ENCODE results near the gene GCH1. TPM values are rescaled to one million over a fixed set of nuclear protein-coding genes. Genes with fewer than 3 reads are reported as not detected.

GCH1 gene
- total and polyA plus RNA-seq, 7 experiments from 2014 or later, result 21.4 to 64.1 (median 23.2) TPM

DNA sequence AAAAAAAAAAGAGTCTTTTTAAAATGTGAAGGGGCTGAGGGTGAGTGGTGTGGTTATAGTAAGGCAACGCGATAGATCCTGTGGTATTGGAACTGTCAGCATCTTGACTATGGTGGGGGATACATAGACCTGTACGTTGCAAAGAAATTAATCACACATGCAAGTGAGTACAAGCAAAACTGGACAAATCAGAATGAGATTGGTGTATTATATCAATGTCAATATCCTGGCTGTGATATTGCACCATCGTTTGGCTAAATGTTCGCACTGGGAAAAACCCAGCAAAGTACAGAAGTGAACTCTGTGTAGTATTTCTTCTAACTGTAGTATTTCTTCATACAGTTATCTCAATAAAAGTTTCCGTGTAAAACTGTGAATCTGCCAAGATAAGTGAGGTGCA lies 67.9 kb downstream of the GCH1 start:
- DNase-seq, result no peak
- Mint-ChIP-seq H3K27ac (no peak overlapping the region), H3K9me3 (peaks cover 3 to 24% (median 8%) of the 10 kb centered on the region in 11 donors), H3K36me3 (peaks cover 0 to 23% (median 10%) of the 10 kb centered on the region in 5 donors), H3K4me1 (peaks cover 0 to 1% (median 0%) of the 10 kb centered on the region in 7 donors), H3K4me3 (no peak overlapping the region), H3K27me3 (peaks cover 0 to 5% (median 0%) of the 10 kb centered on the region in 5 donors)
- H3K36me3 ChIP-seq (ENCODE audit: control insufficient read depth in 2 of 3, insufficient read depth in 3 of 3, low read length in 3 of 3), result peaks cover 0 to under 1% (median 0%) of the 10 kb centered on the region in 3 experiments
- no peak for ATAC-seq
- intact Hi-C loops (cut with micrococcal nuclease), result no loop called here
- ChIA-PET CTCF (no interaction called here), POLR2A (interaction anchor here (0.6 kb wide), 1 partner anchor 18 kb away, joined by 3 read pairs; no protein-coding TSS in a partner anchor)
- H3K27ac ChIP-seq (ENCODE audit: low read depth, low read length), result no peak overlapping the region
- H3K4me1 ChIP-seq (ENCODE audit: control insufficient read depth in 2 of 2, insufficient read depth in 2 of 2, low read length in 2 of 2), result no peaks in the 10 kb centered on the region
- H3K4me3 ChIP-seq (ENCODE audit: low read length), result no peak overlapping the region
- H3K27me3 ChIP-seq (ENCODE audit: control insufficient read depth in 2 of 2, insufficient read depth in 2 of 2, low read length in 2 of 2), result no peaks in the 10 kb centered on the region
- no peaks in the 10 kb centered on the region for H3K9me3 ChIP-seq (ENCODE audit: control insufficient read depth in 2 of 3, low read length in 3 of 3)

DNA sequence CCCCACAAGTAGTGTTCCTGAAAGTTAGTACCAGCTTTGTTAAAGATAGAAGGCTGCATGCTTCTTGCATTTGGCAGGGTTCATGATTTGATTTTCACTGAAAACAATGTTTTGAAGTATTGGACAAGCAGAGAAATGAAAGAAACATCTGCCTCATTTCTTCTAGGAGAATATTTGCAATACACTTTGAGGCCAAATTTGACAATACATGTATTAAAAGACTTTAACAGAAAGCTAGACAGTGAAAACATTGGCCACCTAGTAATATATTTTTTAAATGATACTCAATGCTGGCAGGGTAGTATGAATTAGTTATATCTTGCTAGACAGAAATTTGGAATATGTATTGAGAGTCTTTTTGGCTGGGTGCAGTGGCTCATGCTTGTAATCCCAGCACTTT lies 68.5 kb downstream of the GCH1 start:
- CTCF ChIA-PET, result no interaction called here
- no peak overlapping the region for H3K27ac ChIP-seq (ENCODE audit: low read depth, low read length)
- no peaks in the 10 kb centered on the region for H3K27me3 ChIP-seq (ENCODE audit: control insufficient read depth in 2 of 2, insufficient read depth in 2 of 2, low read length in 2 of 2)
- DNase-seq (no peak), ATAC-seq (no peak)
- H3K36me3 ChIP-seq (ENCODE audit: control insufficient read depth in 2 of 3, insufficient read depth in 3 of 3, low read length in 3 of 3), result no peaks in the 10 kb centered on the region
- no peaks in the 10 kb centered on the region for H3K9me3 ChIP-seq (ENCODE audit: control insufficient read depth in 2 of 3, low read length in 3 of 3)
- intact Hi-C loops (cut with micrococcal nuclease), result no loop called here
- H3K9me3 Mint-ChIP-seq, result peaks cover 3 to 25% (median 8%) of the 10 kb centered on the region in 11 donors
- POLR2A ChIA-PET, result interaction anchor here (0.6 kb wide), 1 partner anchor 18 kb away, joined by 3 read pairs; no protein-coding TSS in a partner anchor
- no peak overlapping the region for H3K4me3 ChIP-seq (ENCODE audit: low read length)
- H3K27me3 Mint-ChIP-seq, result peaks cover 0 to 5% (median 0%) of the 10 kb centered on the region in 5 donors
- H3K4me1 ChIP-seq (ENCODE audit: control insufficient read depth in 2 of 2, insufficient read depth in 2 of 2, low read length in 2 of 2), result no peaks in the 10 kb centered on the region
- H3K36me3 Mint-ChIP-seq, result peaks cover 0 to 21% (median 5%) of the 10 kb centered on the region in 5 donors
- H3K4me1 Mint-ChIP-seq, result no peaks in the 10 kb centered on the region
- H3K4me3 Mint-ChIP-seq, result no peak overlapping the region
- no peak overlapping the region for H3K27ac Mint-ChIP-seq

DNA sequence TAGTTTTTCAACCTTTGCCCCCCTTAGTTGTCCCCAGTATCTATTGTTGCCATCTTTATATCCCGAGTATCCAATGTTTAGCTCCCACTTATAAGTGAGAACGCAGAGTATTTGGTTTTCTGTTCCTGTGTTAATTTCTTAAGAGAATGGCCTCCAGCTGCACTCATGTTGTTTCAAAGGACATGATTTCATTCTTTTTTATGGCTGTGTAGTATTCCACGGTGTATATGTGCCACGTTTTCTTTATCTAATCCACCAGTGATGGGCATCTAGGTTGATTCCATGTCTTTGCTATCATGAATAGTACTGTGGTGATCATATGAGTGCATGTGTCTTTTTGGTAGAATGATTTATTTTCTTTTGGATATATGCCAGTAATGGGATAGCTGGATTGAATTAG lies 72.0 kb downstream of the GCH1 start:
- Mint-ChIP-seq H3K27ac (no peak overlapping the region), H3K9me3 (peaks cover 8 to 36% (median 15%) of the 10 kb centered on the region in 11 donors), H3K36me3 (peaks cover 3 to 13% (median 9%) of the 10 kb centered on the region in 5 donors), H3K4me1 (no peaks in the 10 kb centered on the region), H3K27me3 (peaks cover 0 to 7% (median 3%) of the 10 kb centered on the region in 5 donors), H3K4me3 (no peak overlapping the region)
- H3K36me3 ChIP-seq (ENCODE audit: control insufficient read depth in 2 of 3, insufficient read depth in 3 of 3, low read length in 3 of 3), result no peaks in the 10 kb centered on the region
- H3K4me3 ChIP-seq (ENCODE audit: low read length), result no peak overlapping the region
- CTCF ChIA-PET, result no interaction called here
- intact Hi-C loops (cut with micrococcal nuclease), result no loop called here
- H3K27me3 ChIP-seq (ENCODE audit: control insufficient read depth in 2 of 2, insufficient read depth in 2 of 2, low read length in 2 of 2), result no peaks in the 10 kb centered on the region
- H3K4me1 ChIP-seq (ENCODE audit: control insufficient read depth in 2 of 2, insufficient read depth in 2 of 2, low read length in 2 of 2), result no peaks in the 10 kb centered on the region
- no peaks in the 10 kb centered on the region for H3K9me3 ChIP-seq (ENCODE audit: control insufficient read depth in 2 of 3, low read length in 3 of 3)
- ATAC-seq, result no peak
- no peak overlapping the region for H3K27ac ChIP-seq (ENCODE audit: low read depth, low read length)
- POLR2A ChIA-PET, result no interaction called here
- no peak for DNase-seq

DNA sequence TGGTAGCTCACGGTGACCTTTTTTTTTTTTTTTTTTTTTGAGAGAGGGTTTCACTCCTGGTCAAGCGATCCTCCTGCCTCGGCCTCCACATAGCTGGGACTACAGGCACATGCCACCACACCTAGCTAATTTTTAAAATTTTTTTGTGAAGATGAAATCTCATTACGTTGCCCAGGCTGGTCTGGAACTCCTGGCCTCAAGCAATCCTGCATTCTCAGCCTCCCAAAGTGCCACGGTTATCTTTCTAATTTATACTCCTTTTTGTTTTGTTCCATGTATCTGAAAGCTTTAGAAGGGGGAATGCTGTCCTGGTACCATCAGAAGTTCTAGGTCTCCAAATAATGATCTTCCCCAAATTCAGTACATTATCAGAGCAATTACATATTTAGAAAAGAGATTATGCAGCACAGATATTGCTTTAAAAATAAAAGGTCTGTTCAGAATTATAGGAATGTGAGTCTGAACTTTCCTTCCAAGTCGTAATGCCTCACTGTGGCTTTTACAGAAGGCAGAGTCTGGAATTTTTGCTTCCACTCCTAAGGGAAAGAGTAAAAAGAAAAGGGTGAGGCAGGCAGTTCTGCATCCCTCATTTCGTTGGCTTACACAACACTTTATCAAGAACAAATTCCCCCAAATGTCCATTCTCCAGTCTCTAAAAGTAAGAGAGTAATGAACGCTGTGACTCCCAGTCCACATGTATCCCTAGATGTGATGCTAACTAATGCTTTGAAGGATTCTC lies 73.0 kb downstream of the GCH1 start:
- Histone ChIP-seq H3K27me3 (ENCODE audit: control insufficient read depth in 2 of 2, insufficient read depth in 2 of 2, low read length in 2 of 2) (no peaks in the 10 kb centered on the region), H3K4me1 (ENCODE audit: control insufficient read depth in 2 of 2, insufficient read depth in 2 of 2, low read length in 2 of 2) (no peaks in the 10 kb centered on the region), H3K9me3 (ENCODE audit: control insufficient read depth in 2 of 3, low read length in 3 of 3) (peaks cover 0 to 7% (median 0%) of the 10 kb centered on the region in 3 experiments), H3K36me3 (ENCODE audit: control insufficient read depth in 2 of 3, insufficient read depth in 3 of 3, low read length in 3 of 3) (no peaks in the 10 kb centered on the region), H3K27ac (ENCODE audit: low read depth, low read length) (no peak overlapping the region), H3K4me3 (ENCODE audit: low read length) (no peak overlapping the region)
- POLR2A ChIA-PET, result no interaction called here
- intact Hi-C loops (cut with micrococcal nuclease), result no loop called here
- CTCF ChIA-PET, result no interaction called here
- no peaks in the 10 kb centered on the region for H3K4me1 Mint-ChIP-seq
- H3K9me3 Mint-ChIP-seq, result peaks cover 12 to 43% (median 20%) of the 10 kb centered on the region in 11 donors
- no peak for DNase-seq
- H3K4me3 Mint-ChIP-seq, result no peak overlapping the region
- no peak overlapping the region for H3K27ac Mint-ChIP-seq
- peaks cover 0 to 7% (median 3%) of the 10 kb centered on the region in 5 donors for H3K27me3 Mint-ChIP-seq
- ATAC-seq, result no peak
- H3K36me3 Mint-ChIP-seq, result peaks cover 0 to 13% (median 4%) of the 10 kb centered on the region in 5 donors

DNA sequence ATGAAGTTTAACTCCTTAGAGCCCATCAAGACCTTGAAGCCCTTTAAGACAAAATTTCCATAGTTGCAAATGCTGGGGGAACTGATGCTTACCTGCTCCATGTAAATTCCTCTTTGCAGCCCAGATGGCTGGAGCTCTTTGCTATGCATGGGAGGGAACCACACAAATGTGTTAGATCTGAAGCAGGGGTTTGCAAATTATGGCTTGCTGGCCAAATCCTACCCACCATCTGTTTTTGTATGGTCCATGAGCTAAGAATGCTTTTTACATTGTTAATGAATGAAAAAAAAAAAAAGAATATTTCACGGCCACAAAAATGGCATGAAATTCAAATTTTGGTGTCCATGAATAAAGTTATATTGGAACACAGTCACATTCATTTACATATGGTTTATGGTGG lies 74.6 kb downstream of the GCH1 start:
- H3K4me3 Mint-ChIP-seq, result no peak overlapping the region
- H3K27ac Mint-ChIP-seq, result no peak overlapping the region
- H3K36me3 Mint-ChIP-seq, result peaks cover 0 to 21% (median 9%) of the 10 kb centered on the region in 5 donors
- peaks cover 0 to 19% (median 0%) of the 10 kb centered on the region in 3 experiments for H3K9me3 ChIP-seq (ENCODE audit: control insufficient read depth in 2 of 3, low read length in 3 of 3)
- H3K9me3 Mint-ChIP-seq, result peaks cover 17 to 56% (median 28%) of the 10 kb centered on the region in 11 donors
- CTCF ChIA-PET, result no interaction called here
- intact Hi-C loops (cut with micrococcal nuclease), result no loop called here
- H3K27ac ChIP-seq (ENCODE audit: low read depth, low read length), result no peak overlapping the region
- no peaks in the 10 kb centered on the region for H3K27me3 ChIP-seq (ENCODE audit: control insufficient read depth in 2 of 2, insufficient read depth in 2 of 2, low read length in 2 of 2)
- no peaks in the 10 kb centered on the region for H3K4me1 ChIP-seq (ENCODE audit: control insufficient read depth in 2 of 2, insufficient read depth in 2 of 2, low read length in 2 of 2)
- ATAC-seq (no peak), DNase-seq (no peak)
- no peaks in the 10 kb centered on the region for H3K4me1 Mint-ChIP-seq
- peaks cover 0 to 7% (median 5%) of the 10 kb centered on the region in 5 donors for H3K27me3 Mint-ChIP-seq
- H3K36me3 ChIP-seq (ENCODE audit: control insufficient read depth in 2 of 3, insufficient read depth in 3 of 3, low read length in 3 of 3), result no peaks in the 10 kb centered on the region
- POLR2A ChIA-PET, result no interaction called here
- no peak overlapping the region for H3K4me3 ChIP-seq (ENCODE audit: low read length)

DNA sequence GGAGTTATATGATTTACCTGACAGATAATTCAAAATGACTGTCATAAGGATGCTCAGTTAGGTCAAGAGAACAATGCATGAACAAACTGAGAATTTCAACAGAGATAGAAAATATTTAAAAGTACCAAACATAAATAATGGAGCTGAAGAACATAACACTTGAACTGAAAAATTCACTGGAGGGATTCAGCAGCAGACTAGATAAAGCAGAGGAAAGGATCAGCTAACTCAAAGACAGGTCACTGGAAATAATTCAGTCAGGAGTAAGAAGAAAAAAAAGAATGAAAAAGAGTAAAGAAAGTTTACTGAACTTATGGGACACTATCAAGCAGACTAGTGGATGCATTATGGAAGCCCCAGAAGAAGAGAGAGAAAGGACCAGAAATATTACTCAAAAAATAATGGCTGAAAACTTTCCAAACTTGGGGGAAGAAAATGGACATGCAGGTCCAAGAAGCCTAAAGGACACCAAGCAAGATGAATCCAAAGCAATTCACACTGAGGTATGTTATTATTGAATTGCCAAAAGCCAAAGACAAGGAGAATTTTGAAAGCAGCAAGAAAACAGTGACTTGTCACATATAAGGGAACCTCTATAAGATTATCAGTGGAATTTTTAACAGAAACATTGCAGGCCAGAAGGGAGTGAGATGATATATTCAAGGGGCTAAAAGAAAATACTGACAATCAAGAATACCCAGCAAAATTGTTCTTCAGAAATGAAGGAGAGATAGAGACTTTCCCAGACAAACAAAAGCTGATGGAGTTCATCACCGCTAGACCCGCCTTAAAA lies 78.7 kb downstream of the GCH1 start:
- H3K4me1 Mint-ChIP-seq, result no peaks in the 10 kb centered on the region
- H3K27me3 Mint-ChIP-seq, result peaks cover 5 to 27% (median 13%) of the 10 kb centered on the region in 5 donors
- no peak for ATAC-seq
- Histone ChIP-seq H3K36me3 (ENCODE audit: control insufficient read depth in 2 of 3, insufficient read depth in 3 of 3, low read length in 3 of 3) (no peaks in the 10 kb centered on the region), H3K4me3 (ENCODE audit: low read length) (no peak overlapping the region), H3K9me3 (ENCODE audit: control insufficient read depth in 2 of 3, low read length in 3 of 3) (peaks cover 0 to 21% (median 0%) of the 10 kb centered on the region in 3 experiments), H3K27me3 (ENCODE audit: control insufficient read depth in 2 of 2, insufficient read depth in 2 of 2, low read length in 2 of 2) (no peaks in the 10 kb centered on the region), H3K4me1 (ENCODE audit: control insufficient read depth in 2 of 2, insufficient read depth in 2 of 2, low read length in 2 of 2) (no peaks in the 10 kb centered on the region), H3K27ac (ENCODE audit: low read depth, low read length) (no peak overlapping the region)
- POLR2A ChIA-PET, result no interaction called here
- peaks cover 0 to 15% (median 8%) of the 10 kb centered on the region in 5 donors for H3K36me3 Mint-ChIP-seq
- intact Hi-C loops (cut with micrococcal nuclease), result no loop called here
- H3K9me3 Mint-ChIP-seq, result peaks cover 12 to 38% (median 23%) of the 10 kb centered on the region in 11 donors
- DNase-seq, result no peak
- no peak overlapping the region for H3K4me3 Mint-ChIP-seq
- CTCF ChIA-PET, result no interaction called here
- H3K27ac Mint-ChIP-seq, result no peak overlapping the region
